Measurements from ENCODE around the gene RDX.

- TF ChIP-seq, protein P1, sequence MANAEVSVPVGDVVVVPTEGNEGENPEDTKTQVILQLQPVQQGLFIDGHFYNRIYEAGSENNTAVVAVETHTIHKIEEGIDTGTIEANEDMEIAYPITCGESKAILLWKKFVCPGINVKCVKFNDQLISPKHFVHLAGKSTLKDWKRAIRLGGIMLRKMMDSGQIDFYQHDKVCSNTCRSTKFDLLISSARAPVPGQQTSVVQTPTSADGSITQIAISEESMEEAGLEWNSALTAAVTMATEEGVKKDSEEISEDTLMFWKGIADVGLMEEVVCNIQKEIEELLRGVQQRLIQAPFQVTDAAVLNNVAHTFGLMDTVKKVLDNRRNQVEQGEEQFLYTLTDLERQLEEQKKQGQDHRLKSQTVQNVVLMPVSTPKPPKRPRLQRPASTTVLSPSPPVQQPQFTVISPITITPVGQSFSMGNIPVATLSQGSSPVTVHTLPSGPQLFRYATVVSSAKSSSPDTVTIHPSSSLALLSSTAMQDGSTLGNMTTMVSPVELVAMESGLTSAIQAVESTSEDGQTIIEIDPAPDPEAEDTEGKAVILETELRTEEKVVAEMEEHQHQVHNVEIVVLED (CRISPR knock-in tag; IDR thresholded peaks at IDR 0.05), result no peak
- TF ChIP-seq POLR2A (conservative IDR thresholded peaks at IDR 0.05) (no peak), CTCF (IDR thresholded peaks at IDR 0.05 in 2 of 3, conservative IDR thresholded peaks at IDR 0.05 in 1 of 3; ENCODE audit: insufficient read depth in 2 of 3, low read depth in 1 of 3, low read length in 3 of 3) (no peak), TGIF2 (CRISPR knock-in tag; IDR thresholded peaks at IDR 0.05) (no peak), CHAMP1 (IDR thresholded peaks at IDR 0.05) (no peak), SNAPC5 (CRISPR knock-in tag; IDR thresholded peaks at IDR 0.05) (no peak), MEF2A (IDR thresholded peaks at IDR 0.05; ENCODE audit: control insufficient read depth, low read depth, low read length) (no peak), JUNB (CRISPR knock-in tag; conservative IDR thresholded peaks at IDR 0.05) (no peak), SAFB2 (IDR thresholded peaks at IDR 0.05; ENCODE audit: borderline replicate concordance, low read depth, low read length, severe bottlenecking) (no peak), ZNF695 (CRISPR knock-in tag; IDR thresholded peaks at IDR 0.05) (no peak)
- TF ChIP-seq, protein P2, sequence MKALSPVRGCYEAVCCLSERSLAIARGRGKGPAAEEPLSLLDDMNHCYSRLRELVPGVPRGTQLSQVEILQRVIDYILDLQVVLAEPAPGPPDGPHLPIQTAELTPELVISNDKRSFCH (CRISPR knock-in tag; IDR thresholded peaks at IDR 0.05), result no peak
- TF ChIP-seq, protein P2 (tag; IDR thresholded peaks at IDR 0.05), result no peak
Measured at GRCh38 chr11:110261195-110262071, 35.0 kb downstream of the RDX start.

All from K562 (cell line).